A673 (cell line): ENCODE data around the gene ABLIM3. TPM values are rescaled to one million over a fixed set of nuclear protein-coding genes. Genes with fewer than 3 reads are reported as not detected.

Experiments used
- BruUV-seq: library from RNA; stranded (reverse); fragments of 400-500 nt; replicated peaks from 2 replicates; lab custom pipeline; 2021; lab: Mats Ljungman, UMichigan
- CTCF ChIA-PET: fragments of 300-600 bp; sonication (Branson Sonifier 250); formaldehyde crosslinking; loops from one replicate; lab custom pipeline; 2022; ENCODE audit warnings: antibody characterized with exemption; lab: Charles Lee
- POLR2A ChIA-PET: fragments of 300-600 bp; sonication (Branson Sonifier 250); formaldehyde crosslinking; loops from one replicate; lab custom pipeline; 2022; ENCODE audit warnings: antibody characterized with exemption; ENCODE audit not compliant: low non-redundant PET; lab: Charles Lee
- DNase-seq: peaks from one replicate; pipeline ENCODE4 v3.0.0-alpha.2; 2015; ENCODE audit warnings: low spot score
- H3K27ac ChIP-seq: fragments of 200-600 bp; sonication (generic); 2 replicates; pipeline ENCODE4 v1.5.1; 2016; ENCODE audit warnings: mixed run types, low read depth, mild to moderate bottlenecking, mixed read lengths, antibody characterized with exemption, low read length; ENCODE audit not compliant: poor library complexity, severe bottlenecking
- H3K27me3 ChIP-seq: fragments of 200-600 bp; sonication (generic); replicated peaks from 2 replicates; pipeline ENCODE4 v1.6.1; 2017; ENCODE audit warnings: mixed run types, low read depth, mild to moderate bottlenecking, mixed read lengths, antibody characterized with exemption, low read length; ENCODE audit not compliant: insufficient read depth, poor library complexity
- H3K36me3 ChIP-seq: fragments of 200-600 bp; sonication (generic); 2 replicates; pipeline ENCODE4 v1.6.1; 2016; ENCODE audit warnings: mixed run types, mild to moderate bottlenecking, mixed read lengths, antibody characterized with exemption, low read length; ENCODE audit not compliant: insufficient read depth, poor library complexity, severe bottlenecking
- H3K4me1 ChIP-seq: fragments of 200-600 bp; sonication (generic); 2 replicates; pipeline ENCODE4 v1.6.1; 2017; ENCODE audit warnings: mixed run types, mild to moderate bottlenecking, mixed read lengths, antibody characterized with exemption, low read length; ENCODE audit not compliant: insufficient read depth, poor library complexity, severe bottlenecking
- H3K4me3 ChIP-seq: fragments of 200-600 bp; sonication (generic); 2 replicates; pipeline ENCODE4 v1.5.1; 2016; ENCODE audit warnings: low read depth, mixed run types, mild to moderate bottlenecking, mixed read lengths, low read length; ENCODE audit not compliant: poor library complexity, severe bottlenecking
- H3K9me3 ChIP-seq: fragments of 200-600 bp; sonication (generic); 2 replicates; pipeline ENCODE4 v1.6.1; 2016; ENCODE audit warnings: mixed run types, low read depth, mild to moderate bottlenecking, mixed read lengths, antibody characterized with exemption, low read length; ENCODE audit not compliant: poor library complexity, severe bottlenecking
- CTCF ChIP-seq: fragments of 300-800, 200-600 bp; sonication (generic); conservative IDR thresholded peaks from 2 replicates; pipeline ENCODE4 v1.5.1; 2017; ENCODE audit warnings: low read depth, mild to moderate bottlenecking, antibody characterized with exemption, low read length, moderate library complexity, mixed read lengths
- EZH2 ChIP-seq: fragments of 200-600 bp; sonication (generic); IDR thresholded peaks from 2 replicates; pipeline ENCODE4 v1.6.1; 2017; ENCODE audit warnings: borderline replicate concordance, low read depth, mild to moderate bottlenecking, mixed read lengths, antibody characterized with exemption, low read length; ENCODE audit not compliant: poor library complexity, severe bottlenecking
- intact Hi-C: fragments of 100-400 bp; cut with micrococcal nuclease; formaldehyde crosslinking; loops from one replicate; pipeline ENCODE4 v1.10.0; 2022; ENCODE audit not compliant: unreplicated experiment
- total RNA-seq: library from RNA; stranded (reverse); gene quantifications from 2 replicates; pipeline ENCODE4 v1.2.3, GENCODE V29; 2021

The ABLIM3 gene
- total RNA-seq, 1 experiment from 2014 or later: not detected

- ChIA-PET POLR2A (no interaction called here), CTCF (no interaction called here)
- H3K36me3 ChIP-seq: no peaks in the 10 kb centered on the region
- no peaks in the 10 kb centered on the region for H3K9me3 ChIP-seq
- H3K4me1 ChIP-seq: no peaks in the 10 kb centered on the region
- no TSS peak for BruUV-seq
- no peak for DNase-seq
- TF ChIP-seq CTCF (no peak), EZH2 (no peak)
- no peak overlapping the region for H3K4me3 ChIP-seq
- H3K27me3 ChIP-seq: no peaks in the 10 kb centered on the region
- H3K27ac ChIP-seq: no peak overlapping the region
- intact Hi-C loops: no loop called here
Measured at GRCh38 chr5:149221731-149222342, 80.5 kb downstream of the ABLIM3 start.

- intact Hi-C loops: no loop called here
- Histone ChIP-seq H3K4me1 (no peaks in the 10 kb centered on the region), H3K27ac (no peak overlapping the region), H3K36me3 (no peaks in the 10 kb centered on the region), H3K4me3 (no peak overlapping the region), H3K9me3 (no peaks in the 10 kb centered on the region), H3K27me3 (no peaks in the 10 kb centered on the region)
- no TSS peak for BruUV-seq
- DNase-seq: no peak
- ChIA-PET CTCF (interaction anchor here (0.6 kb wide), 2 partner anchors 13 to 230 kb away, joined by 3 to 4 read pairs; no protein-coding TSS in a partner anchor), POLR2A (no interaction called here)
- TF ChIP-seq CTCF: no peak
- no peak for TF ChIP-seq EZH2
Measured at GRCh38 chr5:149223081-149223848, 82.0 kb downstream of the ABLIM3 start.

GRCh38 chr5:149224282-149224681, 83.0 kb downstream of the ABLIM3 start:
- no TSS peak for BruUV-seq
- Histone ChIP-seq H3K27ac (no peak overlapping the region), H3K36me3 (no peaks in the 10 kb centered on the region), H3K9me3 (no peaks in the 10 kb centered on the region), H3K27me3 (no peaks in the 10 kb centered on the region), H3K4me1 (no peaks in the 10 kb centered on the region), H3K4me3 (no peak overlapping the region)
- DNase-seq: no peak
- TF ChIP-seq EZH2 (no peak), CTCF (no peak)
- CTCF ChIA-PET: no interaction called here
- POLR2A ChIA-PET: no interaction called here
- intact Hi-C loops: no loop called here
